Muscle layer of colon (tissue), 2 donors: ENCODE data around the gene PDSS1.

Source experiments
- H3K27ac ChIP-seq: one replicate; pipeline ENCODE4 v1.7.0; 2013; ENCODE audit warnings: low read depth, mild to moderate bottlenecking, low read length, moderate library complexity
- H3K27me3 ChIP-seq, 2 donors: one replicate each; pipeline ENCODE4 v1.7.0; 2013; ENCODE audit warnings: low read length in 2 of 2, mild to moderate bottlenecking in 2 of 2; ENCODE audit not compliant: insufficient read depth in 2 of 2, control insufficient read depth in 1 of 2
- H3K36me3 ChIP-seq: one replicate; pipeline ENCODE4 v1.7.0; 2013; ENCODE audit warnings: mild to moderate bottlenecking, low read length; ENCODE audit not compliant: insufficient read depth
- H3K4me1 ChIP-seq: one replicate; pipeline ENCODE4 v1.7.0; 2013; ENCODE audit warnings: mild to moderate bottlenecking, low read length; ENCODE audit not compliant: insufficient read depth
- H3K4me3 ChIP-seq, 2 donors: one replicate each; pipeline ENCODE4 v1.7.0; 2013; ENCODE audit warnings: low read length in 2 of 2, low read depth in 1 of 2, mild to moderate bottlenecking in 1 of 2, moderate library complexity in 1 of 2
- H3K9ac ChIP-seq: one replicate; pipeline ENCODE4 v1.7.0; 2013; ENCODE audit warnings: low read length
- H3K9me3 ChIP-seq: one replicate; pipeline ENCODE4 v1.7.0; 2013; ENCODE audit warnings: mild to moderate bottlenecking, low read length
- donor health status: abdominal sarcoma.
- donor health status: Adenocarcinoma of cecum.

PDSS1 gene

GRCh38 chr10:26725837-26726727 is 28.6 kb downstream of the PDSS1 start:
- Histone ChIP-seq H3K9me3 (no peaks in the 10 kb centered on the region), H3K4me3 (no peak overlapping the region), H3K36me3 (peaks cover 27% of the 10 kb centered on the region), H3K4me1 (no peaks in the 10 kb centered on the region), H3K9ac (no peak overlapping the region), H3K27me3 (no peaks in the 10 kb centered on the region), H3K27ac (no peak overlapping the region)

GRCh38 chr10:26727005-26727404 is 29.5 kb downstream of the PDSS1 start:
- H3K27ac ChIP-seq: no peak overlapping the region
- no peaks in the 10 kb centered on the region for H3K4me1 ChIP-seq
- H3K9me3 ChIP-seq: no peaks in the 10 kb centered on the region
- no peak overlapping the region for H3K9ac ChIP-seq
- H3K36me3 ChIP-seq: peaks cover 27% of the 10 kb centered on the region
- no peaks in the 10 kb centered on the region for H3K27me3 ChIP-seq
- no peak overlapping the region for H3K4me3 ChIP-seq

GRCh38 chr10:26728957-26729356 is 31.5 kb downstream of the PDSS1 start:
- H3K27ac ChIP-seq: no peak overlapping the region
- peaks cover 23% of the 10 kb centered on the region for H3K36me3 ChIP-seq
- no peak overlapping the region for H3K9ac ChIP-seq

GRCh38 chr10:26729395-26729794 is 31.9 kb downstream of the PDSS1 start:
- Histone ChIP-seq H3K36me3 (peaks cover 19% of the 10 kb centered on the region), H3K9me3 (no peaks in the 10 kb centered on the region), H3K27ac (no peak overlapping the region), H3K4me3 (no peak overlapping the region), H3K4me1 (no peaks in the 10 kb centered on the region), H3K27me3 (no peaks in the 10 kb centered on the region), H3K9ac (no peak overlapping the region)

More at GRCh38 chr10:26728957-26729356, 31.5 kb downstream of the PDSS1 start:
- no peaks in the 10 kb centered on the region for H3K27me3 ChIP-seq
- no peak overlapping the region for H3K4me3 ChIP-seq
- no peaks in the 10 kb centered on the region for H3K4me1 ChIP-seq
- no peaks in the 10 kb centered on the region for H3K9me3 ChIP-seq

- Histone ChIP-seq H3K9me3 (no peaks in the 10 kb centered on the region), H3K4me1 (no peaks in the 10 kb centered on the region), H3K36me3 (peaks cover 16% of the 10 kb centered on the region), H3K9ac (no peak overlapping the region), H3K4me3 (no peak overlapping the region), H3K27me3 (no peaks in the 10 kb centered on the region), H3K27ac (no peak overlapping the region)
Observed at GRCh38 chr10:26730552-26730951, 33.1 kb downstream of the PDSS1 start.

- H3K9me3 ChIP-seq: no peaks in the 10 kb centered on the region
- H3K27ac ChIP-seq: no peak overlapping the region
- H3K9ac ChIP-seq: no peak overlapping the region
- H3K27me3 ChIP-seq: no peaks in the 10 kb centered on the region
- no peaks in the 10 kb centered on the region for H3K4me1 ChIP-seq
- H3K36me3 ChIP-seq: peaks cover 31% of the 10 kb centered on the region
- H3K4me3 ChIP-seq: no peak overlapping the region
Observed at GRCh38 chr10:26733750-26734568, 36.5 kb downstream of the PDSS1 start.

GRCh38 chr10:26735435-26735834 is 37.9 kb downstream of the PDSS1 start:
- H3K27me3 ChIP-seq: no peaks in the 10 kb centered on the region
- no peaks in the 10 kb centered on the region for H3K9me3 ChIP-seq
- H3K9ac ChIP-seq: no peak overlapping the region
- H3K4me1 ChIP-seq: no peaks in the 10 kb centered on the region
- H3K36me3 ChIP-seq: peaks cover 26% of the 10 kb centered on the region
- no peak overlapping the region for H3K4me3 ChIP-seq
- no peak overlapping the region for H3K27ac ChIP-seq

GRCh38 chr10:26737730-26738129 is 40.2 kb downstream of the PDSS1 start:
- no peaks in the 10 kb centered on the region for H3K9me3 ChIP-seq
- H3K9ac ChIP-seq: no peak overlapping the region
- H3K27ac ChIP-seq: no peak overlapping the region
- H3K27me3 ChIP-seq: no peaks in the 10 kb centered on the region
- H3K36me3 ChIP-seq: peaks cover 25% of the 10 kb centered on the region
- H3K4me1 ChIP-seq: no peaks in the 10 kb centered on the region
- H3K4me3 ChIP-seq: no peak overlapping the region

- no peaks in the 10 kb centered on the region for H3K27me3 ChIP-seq
- H3K4me1 ChIP-seq: no peaks in the 10 kb centered on the region
- peaks cover 25% of the 10 kb centered on the region for H3K36me3 ChIP-seq
- H3K9me3 ChIP-seq: no peaks in the 10 kb centered on the region
- H3K4me3 ChIP-seq: no peak overlapping the region
- no peak overlapping the region for H3K9ac ChIP-seq
- no peak overlapping the region for H3K27ac ChIP-seq
Observed at GRCh38 chr10:26738301-26738911, 40.9 kb downstream of the PDSS1 start.

GRCh38 chr10:26739071-26739631 is 41.6 kb downstream of the PDSS1 start:
- H3K9ac ChIP-seq: no peak overlapping the region
- H3K4me3 ChIP-seq: no peak overlapping the region
- no peaks in the 10 kb centered on the region for H3K4me1 ChIP-seq
- no peaks in the 10 kb centered on the region for H3K9me3 ChIP-seq
- H3K36me3 ChIP-seq: peaks cover 25% of the 10 kb centered on the region
- H3K27ac ChIP-seq: no peak overlapping the region
- H3K27me3 ChIP-seq: no peaks in the 10 kb centered on the region

GRCh38 chr10:26741368-26741767 is 43.9 kb downstream of the PDSS1 start:
- H3K4me3 ChIP-seq: no peak overlapping the region
- peaks cover 11% of the 10 kb centered on the region for H3K36me3 ChIP-seq
- no peaks in the 10 kb centered on the region for H3K27me3 ChIP-seq
- H3K9ac ChIP-seq: no peak overlapping the region
- no peaks in the 10 kb centered on the region for H3K4me1 ChIP-seq
- H3K9me3 ChIP-seq: no peaks in the 10 kb centered on the region
- H3K27ac ChIP-seq: no peak overlapping the region
